Stimulated activated CD8-positive, alpha-beta memory T cell treated with anti-CD3 and anti-CD28 coated beads, Interleukin-2, amount 100 ng/mL, for 1 hour (primary cell): Measurements from ENCODE around the gene TECR.
"Not testable (repeated sequence)": the region's sequence is repeated elsewhere in the genome, so short reads cannot be mapped to it uniquely, and the experiment has no call there.

Experiments
- DNase-seq, 2 donors: peaks; one replicate each; pipeline ENCODE4 v3.0.0-alpha.2; 2020; ENCODE audit warnings: low read depth in 2 of 2

The TECR gene

DNA sequence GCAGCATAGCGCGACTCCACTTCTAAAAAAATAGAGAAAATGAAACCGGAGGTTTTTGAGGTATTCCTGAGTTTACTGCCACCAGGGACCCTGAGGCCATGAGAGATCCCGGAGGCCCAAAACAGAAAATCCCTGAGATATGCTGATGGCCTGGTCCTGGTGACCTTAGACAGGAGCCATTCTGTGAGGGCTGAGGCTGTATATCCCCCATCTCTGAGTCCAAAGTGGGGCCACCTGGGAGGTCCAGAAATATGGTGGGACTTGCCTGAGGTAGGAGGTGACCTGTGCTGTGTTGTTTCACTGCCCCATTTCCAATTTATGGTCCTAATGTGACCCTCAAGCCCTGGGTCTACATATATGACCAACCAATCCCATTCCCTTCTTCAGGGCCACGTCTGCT is 55.0 kb downstream of the TECR start:
- DNase-seq = not testable (repeated sequence)

DNA sequence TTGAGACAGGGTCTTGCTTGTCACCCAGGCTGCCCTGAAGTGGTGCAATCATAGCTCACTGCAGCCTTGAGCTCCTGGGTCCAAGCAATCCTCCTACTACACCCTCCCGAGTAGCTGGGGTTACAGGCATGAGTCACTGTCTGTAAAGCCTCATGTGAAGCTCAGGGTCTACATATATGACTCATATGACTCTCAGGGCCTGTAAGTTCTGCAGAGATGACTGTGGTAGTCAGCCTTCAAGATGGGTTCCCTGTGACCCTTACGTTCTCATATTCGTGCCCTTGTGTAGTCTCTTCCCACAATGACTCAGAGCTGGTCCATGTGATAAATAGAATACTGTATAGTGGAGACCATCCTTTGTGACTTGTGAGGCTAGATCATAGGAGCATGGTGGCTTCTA is 55.8 kb downstream of the TECR start:
- not testable (repeated sequence) for DNase-seq

DNA sequence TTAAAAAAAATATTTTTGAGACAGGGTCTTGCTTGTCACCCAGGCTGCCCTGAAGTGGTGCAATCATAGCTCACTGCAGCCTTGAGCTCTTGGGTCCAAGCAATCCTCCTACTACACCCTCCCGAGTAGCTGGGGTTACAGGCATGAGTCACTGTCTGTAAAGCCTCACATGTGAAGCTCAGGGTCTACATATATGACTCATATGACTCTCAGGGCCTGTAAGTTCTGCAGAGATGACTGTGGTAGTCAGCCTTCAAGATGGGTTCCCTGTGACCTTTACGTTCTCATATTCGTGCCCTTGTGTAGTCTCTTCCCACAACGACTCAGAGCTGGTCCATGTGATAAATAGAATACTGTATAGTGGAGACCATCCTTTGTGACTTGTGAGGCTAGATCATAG is 60.0 kb downstream of the TECR start:
- not testable (repeated sequence) for DNase-seq

DNA sequence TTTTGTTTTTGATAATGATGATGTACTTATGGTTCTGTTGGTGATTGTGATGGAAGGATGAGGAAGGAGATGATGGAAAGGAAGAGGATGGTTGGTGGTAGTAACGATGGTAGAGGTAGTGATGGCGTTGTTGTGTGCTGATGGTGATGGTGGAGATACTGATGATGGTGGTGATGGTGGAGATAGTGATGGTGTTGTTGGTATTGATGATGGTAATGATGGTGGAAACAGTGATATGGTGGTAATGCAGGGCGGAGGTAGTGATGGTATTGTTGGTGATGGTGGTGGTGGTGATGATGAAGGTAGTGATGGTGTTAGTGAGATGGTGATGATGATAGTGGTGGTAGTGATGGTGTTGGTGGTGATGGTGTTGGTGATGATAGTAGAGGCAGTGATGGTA is 66.2 kb downstream of the TECR start:
- no peak for DNase-seq

DNA sequence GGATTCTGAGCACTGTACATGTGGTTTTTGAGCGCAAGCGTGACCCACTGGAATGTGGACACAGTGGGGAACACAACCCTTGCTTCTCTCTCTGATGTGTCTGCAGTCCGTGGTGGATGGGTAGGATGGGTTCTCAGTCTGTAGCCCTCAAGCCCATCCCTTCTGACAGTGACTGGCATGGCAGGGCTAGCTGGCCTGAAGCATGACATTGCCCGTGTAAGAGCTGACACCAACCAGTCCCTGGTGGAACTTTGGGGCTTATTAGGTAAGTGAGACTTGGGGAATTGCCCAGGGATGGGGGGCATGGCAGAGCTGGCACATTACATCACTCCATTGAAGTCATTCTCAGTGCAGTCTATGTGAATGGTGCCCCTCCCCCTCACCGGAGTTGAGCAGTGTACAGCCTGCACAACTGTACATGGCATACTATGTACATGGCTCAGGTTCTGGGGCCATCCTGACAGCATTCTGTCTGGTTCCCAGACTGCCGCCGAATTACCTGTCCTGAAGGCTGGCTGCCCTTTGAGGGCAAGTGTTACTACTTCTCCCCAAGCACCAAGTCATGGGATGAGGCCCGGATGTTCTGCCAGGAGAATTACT is 70.3 kb downstream of the TECR start:
- no peak for DNase-seq

DNA sequence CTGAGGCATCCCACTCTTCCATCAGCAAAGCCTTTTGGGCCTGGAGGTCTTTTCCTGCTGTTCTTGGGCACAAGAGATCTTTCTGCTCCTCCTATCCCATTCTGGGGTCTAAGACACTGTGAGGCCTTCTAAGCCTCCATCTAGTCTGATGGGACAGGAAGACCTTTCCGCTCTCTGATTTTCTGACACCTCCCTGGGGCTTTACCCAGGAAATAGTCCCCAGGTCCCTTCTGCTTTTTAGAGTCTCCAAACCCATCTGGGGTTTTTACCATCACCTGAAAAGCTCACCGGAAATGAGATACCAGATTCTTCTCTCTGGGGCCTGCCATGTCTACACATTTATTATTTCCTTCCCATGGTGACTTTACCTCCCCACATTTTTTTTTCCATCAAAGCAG is 74.6 kb downstream of the TECR start:
- DNase-seq = no peak

DNA sequence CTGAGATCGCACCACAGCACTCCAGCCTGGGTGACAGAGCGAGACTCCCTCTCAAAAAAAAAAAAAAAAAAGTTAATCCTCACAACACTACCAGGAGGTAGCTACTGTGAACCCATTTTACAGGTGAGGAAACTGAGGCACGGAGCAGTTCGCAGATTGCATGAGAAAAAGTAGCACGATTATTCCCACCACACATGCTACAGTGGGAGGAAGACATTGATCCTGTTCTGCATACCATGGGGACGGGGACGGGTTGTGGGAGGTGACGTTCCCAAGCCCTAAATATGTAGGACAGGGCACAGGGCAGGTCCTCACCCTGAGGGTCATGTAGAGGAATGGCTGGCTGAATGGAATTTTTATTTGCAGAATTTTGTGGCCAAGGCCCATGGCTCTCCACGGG is 77.2 kb downstream of the TECR start:
- DNase-seq = no peak

DNA sequence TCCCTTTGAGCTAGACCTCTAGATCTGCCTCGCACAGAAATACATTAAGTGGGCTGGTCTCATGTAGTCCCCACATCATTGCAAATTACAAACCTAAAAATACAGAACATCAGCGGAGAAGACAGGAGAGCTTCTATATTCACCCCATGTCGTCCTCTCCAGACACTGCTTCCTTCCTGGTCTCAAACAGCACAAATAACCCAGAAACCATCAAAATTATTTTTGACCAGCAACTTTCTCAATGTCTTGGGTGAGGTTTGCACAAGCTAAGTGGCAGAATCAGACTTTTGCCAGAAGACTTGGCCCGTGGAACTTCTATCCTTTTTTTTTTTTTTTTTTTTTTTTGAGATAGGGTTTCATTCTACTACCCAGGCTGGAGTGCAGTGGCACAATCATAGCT is 81.7 kb downstream of the TECR start:
- no peak for DNase-seq

DNA sequence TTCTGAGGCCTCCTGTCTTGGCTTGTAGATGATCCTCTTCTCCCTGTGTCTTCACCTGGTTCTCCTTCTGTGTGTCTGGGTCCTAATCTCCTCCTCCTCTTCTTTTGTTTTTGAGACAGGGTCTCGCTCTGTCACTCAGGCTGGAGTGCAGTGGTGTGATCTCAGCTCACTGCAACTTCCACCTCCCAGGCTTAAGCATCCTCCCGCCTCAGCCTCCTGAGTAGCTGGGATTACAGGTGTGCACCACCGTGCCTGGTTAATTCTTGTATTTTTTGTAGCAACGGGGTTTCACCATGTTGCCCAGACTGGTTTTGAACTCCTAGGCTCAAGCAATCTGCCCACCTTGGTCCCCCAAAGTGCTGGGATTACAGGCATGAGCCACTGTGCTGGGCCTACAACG is 82.8 kb downstream of the TECR start:
- not testable (repeated sequence) for DNase-seq

DNA sequence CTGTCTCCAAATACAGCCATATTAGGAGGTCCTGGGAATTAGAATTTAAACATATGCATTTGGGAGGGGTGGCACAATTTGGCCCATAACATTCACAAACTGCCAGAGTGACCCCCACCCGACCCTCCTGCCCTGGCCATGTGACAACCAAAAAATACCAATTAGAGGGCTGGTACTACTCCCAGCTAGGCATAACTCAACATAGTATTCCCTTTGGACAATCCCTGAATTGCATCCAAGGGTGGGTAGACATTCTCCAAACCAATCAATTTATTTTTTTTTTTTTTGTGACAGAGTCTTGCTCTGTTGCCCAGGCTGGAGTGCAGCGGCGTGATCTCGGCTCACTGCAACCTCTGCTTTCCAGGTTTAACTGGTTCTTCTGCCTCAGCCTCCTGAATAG is 83.3 kb downstream of the TECR start:
- no peak for DNase-seq

DNA sequence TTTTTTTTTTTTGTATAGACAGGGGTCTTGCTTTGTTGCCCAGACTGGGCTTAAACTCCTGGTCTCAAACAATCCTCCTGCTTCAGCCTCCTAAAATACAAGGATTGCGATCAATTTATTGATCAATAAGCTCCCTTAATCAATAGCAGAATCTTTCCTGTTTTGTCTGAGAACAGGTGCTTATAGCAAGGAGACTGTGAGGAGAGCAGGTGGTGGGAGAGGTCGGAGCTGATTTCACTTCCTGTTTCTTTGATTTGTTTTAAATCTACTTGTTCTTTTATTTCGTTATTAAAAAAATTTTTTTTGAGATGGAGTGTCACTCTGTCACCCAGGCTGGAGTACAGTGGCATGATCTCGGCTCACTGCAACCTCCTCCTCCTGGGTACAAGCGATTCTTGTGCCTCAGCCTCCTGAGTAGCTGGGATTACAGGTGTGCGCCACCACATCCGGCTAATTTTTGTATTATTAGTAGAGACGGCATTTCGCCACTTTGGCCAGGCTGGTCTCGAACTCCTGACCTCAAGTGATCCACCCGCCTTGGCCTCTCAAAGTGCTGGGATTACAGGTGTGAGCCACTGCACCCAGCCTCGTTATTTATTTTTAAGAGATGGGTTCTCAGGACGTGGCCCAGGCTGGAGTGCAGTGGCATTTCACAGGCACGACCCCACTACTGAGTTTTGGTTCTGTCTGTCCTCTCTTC is 84.2 kb downstream of the TECR start:
- not testable (repeated sequence) for DNase-seq

DNA sequence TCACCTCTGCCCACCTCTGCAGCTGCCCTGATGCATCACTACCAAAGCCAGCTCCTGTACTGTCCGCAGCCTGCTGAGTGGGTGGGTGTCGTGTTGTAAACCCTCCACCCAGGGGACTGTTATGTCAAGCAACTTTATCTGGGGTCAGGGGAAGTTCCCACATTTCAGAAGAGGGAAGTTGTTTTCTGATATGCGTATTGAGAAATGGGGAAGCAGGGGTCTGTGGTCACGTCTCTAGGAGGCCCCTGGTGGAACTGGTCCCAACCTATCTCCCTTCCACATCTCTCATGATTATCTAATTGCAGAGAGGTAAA is 84.7 kb downstream of the TECR start:
- DNase-seq = no peak
